Fibroblast of skin of right biceps (primary cell): ENCODE results near the gene NANP.
"Not testable (repeated sequence)": the region's sequence is repeated elsewhere in the genome, so short reads cannot be mapped to it uniquely, and the experiment has no call there.

ENCODE experiments used
- DNase-seq: peaks from one replicate; pipeline ENCODE4 v3.0.0-alpha.2; 2013

The NANP gene

DNA sequence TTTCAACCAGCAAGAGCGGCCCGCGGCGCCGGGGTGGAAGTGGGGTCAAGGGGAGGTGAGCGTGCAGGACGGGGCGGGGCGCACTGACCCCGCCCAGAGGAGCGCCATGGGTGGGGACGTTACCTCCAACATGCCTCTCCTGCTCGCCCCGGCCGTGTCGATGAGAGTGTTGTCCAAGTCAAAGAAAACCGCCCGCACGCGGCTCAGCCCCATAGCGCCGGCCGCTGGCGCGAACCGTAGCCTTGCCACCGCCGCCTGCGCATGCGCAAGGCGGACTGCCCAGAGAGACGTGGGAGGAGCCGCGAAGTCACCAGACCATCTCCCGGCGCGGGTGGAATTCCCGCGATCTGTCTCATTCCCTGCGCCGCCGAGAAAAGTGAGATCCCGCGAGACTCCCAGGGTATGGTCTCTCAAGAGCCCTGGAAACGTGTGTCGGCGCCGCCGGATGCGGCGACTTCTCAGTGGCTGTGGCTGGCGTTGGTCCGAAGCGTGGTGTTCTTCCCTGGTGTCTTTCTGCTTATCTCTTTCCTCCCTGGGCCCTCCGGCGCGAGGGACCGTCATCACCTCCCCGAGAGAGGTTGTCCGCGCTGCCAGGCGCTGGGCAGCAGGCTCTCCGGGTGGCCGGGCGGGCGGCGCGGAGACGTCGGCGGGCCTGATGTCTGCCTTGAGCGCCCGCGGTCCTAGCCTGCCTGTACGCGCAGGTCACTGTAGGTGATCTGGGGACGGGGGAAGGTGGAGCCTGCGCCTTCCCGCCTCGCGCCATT is at the start of gene NANP:
NANP (minus strand) TSS at position 279 of the 764 bp plus-strand sequence; CDS start at position 213, 66 bp downstream.
- DNase-seq, result peak; percentile 99

DNA sequence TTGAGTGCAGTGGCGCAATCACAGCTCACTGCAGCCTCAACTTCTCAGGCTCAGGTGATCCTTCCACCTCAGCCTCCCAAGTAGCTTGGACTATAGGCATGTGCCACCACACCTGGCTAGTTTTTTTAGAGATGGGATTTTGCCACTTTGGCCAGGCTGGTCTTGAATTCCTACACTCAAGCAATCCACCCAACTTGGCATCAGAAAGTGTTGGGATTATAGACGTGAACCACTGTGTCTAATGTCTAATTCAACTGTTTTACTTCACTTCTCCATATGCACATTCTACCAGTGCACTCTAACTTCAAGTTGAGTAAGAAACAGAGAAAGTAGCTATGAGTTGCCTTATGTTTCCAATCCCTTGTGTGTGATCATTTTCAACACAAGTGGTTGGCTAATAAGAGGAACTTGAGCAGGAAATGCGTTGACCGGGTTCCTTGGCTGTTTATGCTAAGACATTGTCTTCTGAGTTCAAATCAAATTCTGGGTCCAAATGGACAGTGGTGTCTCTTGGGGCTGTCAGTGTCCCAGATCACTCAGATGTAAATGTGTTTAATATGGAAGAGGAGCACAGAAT is 48.9 kb upstream of the NANP start:
- DNase-seq, result no peak

- DNase-seq, result peak; percentile 21
Measured at GRCh38 chr20:25669826-25670422, 46.1 kb upstream of the NANP start.

DNA sequence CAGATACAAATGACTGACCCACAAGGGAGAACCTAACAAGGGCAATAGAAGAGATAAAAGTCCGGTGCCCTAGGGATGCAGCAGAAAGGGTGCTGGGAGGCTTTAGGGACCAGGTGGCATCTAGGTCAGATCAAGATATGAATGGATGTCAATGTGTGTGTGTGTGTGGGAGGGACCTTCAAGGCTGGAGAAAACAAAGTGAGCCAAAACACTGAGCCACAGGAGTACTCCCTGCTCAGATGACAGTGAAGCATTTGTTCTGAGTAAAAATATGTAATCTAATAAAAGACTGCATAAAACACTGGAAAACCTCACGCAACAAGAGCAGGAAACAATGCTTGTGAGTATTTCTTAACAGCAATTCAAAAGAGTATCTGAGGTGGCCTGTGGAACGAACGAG is 44.6 kb upstream of the NANP start:
- DNase-seq, result no peak

GRCh38 chr20:25659999-25660398 is 36.2 kb upstream of the NANP start:
- no peak for DNase-seq

- DNase-seq, result no peak
Measured at GRCh38 chr20:25654487-25654886, 30.7 kb upstream of the NANP start.

DNA sequence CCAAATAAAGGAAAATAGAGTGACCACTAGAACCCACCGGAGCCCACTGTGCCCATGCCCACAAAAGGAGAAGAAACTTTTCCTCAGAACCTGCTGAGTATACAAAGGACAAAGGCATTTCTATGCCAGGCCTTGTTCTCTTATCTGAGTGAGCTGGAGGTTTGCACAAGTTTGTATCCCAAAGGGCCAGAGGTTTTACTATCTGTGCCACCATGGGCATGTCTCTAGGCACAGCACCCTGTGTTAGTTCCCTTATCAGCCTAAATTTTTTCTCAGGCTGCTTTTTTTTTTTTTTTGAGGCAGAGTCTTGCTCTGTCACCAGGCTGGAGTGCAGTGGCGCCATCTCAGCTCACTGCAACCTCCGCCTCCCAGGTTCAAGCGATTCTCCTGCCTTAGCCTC is 29.1 kb upstream of the NANP start:
- DNase-seq, result not testable (repeated sequence)

- DNase-seq, result no peak
Measured at GRCh38 chr20:25644814-25645213, 21.0 kb upstream of the NANP start.

DNA sequence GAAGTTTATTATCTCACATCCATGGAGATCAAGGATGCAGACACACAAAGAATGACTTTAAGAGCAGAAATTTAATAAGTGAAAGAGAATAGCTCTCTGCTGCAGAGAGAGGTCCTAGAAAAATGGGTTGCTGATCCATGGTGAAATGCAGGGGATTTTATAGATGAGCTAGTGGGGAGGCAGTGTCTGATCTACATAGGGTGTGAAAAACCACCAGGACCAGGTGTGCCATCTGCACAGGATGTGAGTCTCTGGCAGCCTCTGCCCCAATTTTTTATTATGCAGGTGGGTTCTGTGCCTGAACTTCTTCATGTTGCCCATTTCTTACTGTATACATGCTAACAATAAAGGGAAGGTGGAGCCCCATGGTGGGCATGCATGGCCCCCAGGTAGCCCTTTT is 19.9 kb upstream of the NANP start:
- no peak for DNase-seq

DNA sequence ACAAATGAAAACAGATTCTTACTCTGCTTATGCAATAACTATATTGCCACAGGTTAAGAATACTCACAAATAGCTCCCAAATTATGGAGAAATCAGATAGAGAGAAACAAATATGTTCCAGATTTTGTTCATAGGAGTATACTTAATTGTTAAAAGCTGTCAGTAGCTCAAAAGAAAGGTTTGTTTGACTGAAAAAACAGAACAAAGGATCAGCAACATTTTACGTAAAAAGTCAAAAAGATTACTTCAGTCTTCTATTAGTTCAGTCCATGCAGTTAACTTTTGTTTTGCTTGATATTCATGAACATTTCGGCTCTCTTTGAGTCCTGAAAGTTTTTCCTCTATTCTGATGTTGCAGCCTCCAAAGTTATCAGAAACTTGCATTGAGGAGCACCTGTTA is 13.4 kb upstream of the NANP start:
- no peak for DNase-seq

GRCh38 chr20:25632940-25633790 is 9.4 kb upstream of the NANP start:
- peak; percentile 48 for DNase-seq

- DNase-seq, result not testable (repeated sequence)
Measured at GRCh38 chr20:25630615-25631014, 6.8 kb upstream of the NANP start.

- DNase-seq, result no peak
Measured at GRCh38 chr20:25629816-25630499, 6.1 kb upstream of the NANP start.

GRCh38 chr20:25626779-25627178 is 3.0 kb upstream of the NANP start:
- DNase-seq, result no peak

- peak; percentile 52 for DNase-seq
Measured at GRCh38 chr20:25624500-25624939, 706 bp upstream of the NANP start.

DNA sequence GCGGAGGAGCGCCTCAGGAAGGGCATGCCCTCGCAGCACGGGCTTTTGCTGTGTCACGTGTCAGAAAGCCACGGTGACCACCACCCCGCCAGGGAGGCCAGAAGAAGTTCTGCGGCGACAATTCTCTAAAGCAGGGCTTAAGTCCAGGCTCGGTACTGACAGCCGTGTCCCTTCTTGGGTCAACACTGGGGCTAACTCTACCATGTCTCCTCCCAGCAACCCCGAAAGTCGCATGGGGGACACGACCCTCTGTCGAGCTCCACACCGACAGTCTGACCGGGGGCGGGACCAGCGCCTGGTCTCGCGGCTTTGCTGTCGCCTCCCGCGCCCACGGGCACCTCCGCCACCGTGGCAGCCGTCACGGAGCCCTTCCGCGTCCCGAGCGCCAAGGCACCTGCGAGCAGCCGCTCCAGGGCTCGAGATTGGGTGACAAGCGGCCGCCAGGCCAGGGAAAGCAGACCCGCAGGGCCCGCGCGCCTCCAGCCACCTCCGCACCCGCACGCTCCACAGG is 534 bp downstream of the NANP start:
- DNase-seq, result peak; percentile 21

- peak; percentile 10 for DNase-seq
Measured at GRCh38 chr20:25622450-25623224, 1.2 kb downstream of the NANP start.

DNA sequence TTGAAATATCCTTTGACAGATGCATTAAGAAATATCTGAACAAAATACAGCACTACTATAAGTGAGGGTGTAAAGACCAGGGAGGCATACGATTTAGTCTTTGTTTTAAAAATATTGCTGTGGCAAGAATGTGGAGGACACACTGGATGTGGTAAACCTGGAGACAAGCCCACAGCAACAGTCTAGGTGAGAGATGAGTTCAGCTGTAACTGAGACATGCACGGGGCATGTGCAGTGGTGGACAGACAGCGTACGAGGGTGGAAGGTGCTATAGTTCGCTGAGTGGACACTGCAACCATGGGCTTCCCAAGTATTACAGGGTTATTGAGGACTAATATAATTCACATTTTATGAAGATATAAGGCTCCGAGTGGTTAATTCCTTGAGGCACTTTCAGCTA is 1.8 kb downstream of the NANP start:
- no peak for DNase-seq

DNA sequence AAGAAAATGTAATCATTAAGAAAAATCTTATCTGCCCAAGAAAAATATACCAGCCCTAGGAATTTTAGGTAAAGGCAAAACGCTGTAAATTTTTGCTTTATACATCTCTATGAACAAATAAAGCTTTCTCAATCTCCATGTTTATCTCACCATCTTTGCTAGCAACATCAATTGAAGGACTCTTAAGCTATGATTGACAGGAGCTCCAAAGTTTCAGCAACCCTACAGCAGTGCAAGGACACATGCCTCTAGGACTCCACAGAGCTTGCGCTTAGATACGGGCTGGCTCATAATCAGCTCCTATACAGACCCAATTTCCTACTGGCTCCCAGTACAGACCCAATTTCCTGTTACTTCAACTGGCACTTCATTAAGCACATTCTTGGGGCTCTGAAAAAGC is 4.3 kb downstream of the NANP start:
- no peak for DNase-seq

DNA sequence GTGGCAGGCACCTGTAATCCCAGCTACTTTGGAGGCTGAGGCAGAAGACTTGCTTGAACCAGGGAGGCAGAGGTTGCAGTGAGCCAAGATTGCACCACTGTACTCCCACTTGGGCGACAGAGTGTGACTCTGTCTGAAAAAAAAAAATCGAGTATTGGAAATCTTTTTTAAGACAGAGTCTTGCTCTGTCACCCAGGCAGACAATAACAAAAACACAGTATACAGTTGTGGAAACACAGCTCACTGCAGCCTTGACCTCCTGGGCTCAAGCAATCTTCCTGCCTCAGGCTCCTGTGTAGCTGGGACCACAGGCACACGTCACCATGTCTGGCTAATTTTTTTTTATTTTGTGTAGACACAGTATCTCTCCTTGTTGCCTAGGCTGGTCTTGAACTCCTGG is 15.0 kb downstream of the NANP start:
- no peak for DNase-seq

DNA sequence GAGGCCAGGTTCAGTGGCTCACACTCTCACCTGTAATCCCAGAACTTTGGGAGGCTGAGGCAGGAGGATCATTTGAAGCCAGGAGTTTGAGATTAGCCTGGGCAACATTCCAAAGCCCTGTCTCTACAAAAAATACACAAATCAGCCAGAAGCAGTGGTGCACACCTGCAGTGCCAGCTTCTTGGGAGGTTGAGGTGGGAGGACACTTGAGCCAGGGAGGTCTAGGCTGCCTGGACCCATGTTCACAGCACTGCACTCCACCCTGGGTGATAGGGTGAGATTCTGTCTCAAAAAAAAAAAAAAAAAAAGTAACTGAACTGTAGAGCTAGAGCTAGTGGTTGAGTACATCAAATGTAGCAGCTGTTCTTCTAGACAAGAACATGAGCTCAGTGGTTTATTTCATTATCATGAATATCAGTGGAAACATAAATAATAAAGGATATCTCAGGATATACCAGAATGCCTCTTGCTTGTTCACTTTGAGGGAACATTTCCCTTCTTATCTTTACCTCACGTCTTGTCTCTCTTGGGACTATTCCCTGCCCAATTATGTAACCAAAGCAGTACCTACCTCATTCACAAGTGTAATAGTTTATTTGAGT is 17.6 kb downstream of the NANP start:
- DNase-seq, result no peak
